Right lung (tissue), 5 donors: ENCODE results near the gene CCDC71. TPM values are rescaled to one million over a fixed set of nuclear protein-coding genes. Genes with fewer than 3 reads are reported as not detected.

Experiments used
- DNase-seq, 2 donors: peaks; one replicate each; pipeline ENCODE4 v3.0.0-alpha.2; 2013
- polyA plus RNA-seq, 5 donors: library from polyadenylated mRNA; unstranded; fragments of 120-200 nt; gene quantifications; one replicate each; pipeline versions ENCODE4 v1.2.1 to v1.2.3, GENCODE V29; 2013; ENCODE audit warnings: inconsistent platforms in 1 of 5, low replicate concordance in 1 of 5; ENCODE audit not compliant: insufficient read length in 5 of 5, insufficient read depth in 1 of 5

The CCDC71 gene
- polyA plus RNA-seq, 5 donors: 18.0 to 25.2 (median 20.1) TPM

- peak; percentile 83 to 86 for DNase-seq
Observed at GRCh38 chr3:49133226-49133951, 32.7 kb downstream of the CCDC71 start.

- peak; percentile 72 to 77 for DNase-seq
Observed at GRCh38 chr3:49132437-49133225, 33.5 kb downstream of the CCDC71 start, which contains the start of gene LAMB2. TSS of gene LAMB2 (minus strand) at chr3:49133050. CDS start at chr3:49132867, 183 bp downstream.

GRCh38 chr3:49132073-49132436 lies 34.1 kb downstream of the CCDC71 start:
- DNase-seq: no peak

GRCh38 chr3:49131576-49131975 lies 34.6 kb downstream of the CCDC71 start:
- no peak for DNase-seq

- no peak for DNase-seq
Observed at GRCh38 chr3:49131040-49131439, 35.1 kb downstream of the CCDC71 start.

GRCh38 chr3:49124991-49125670 lies 41.0 kb downstream of the CCDC71 start:
- DNase-seq: no peak

- no peak for DNase-seq
Observed at GRCh38 chr3:49124203-49124602, 41.9 kb downstream of the CCDC71 start.

- DNase-seq: no peak
Observed at GRCh38 chr3:49123687-49124086, 42.4 kb downstream of the CCDC71 start.

- DNase-seq: no peak
Observed at GRCh38 chr3:49122886-49123545, 43.1 kb downstream of the CCDC71 start.

- DNase-seq: no peak
Observed at GRCh38 chr3:49122451-49122850, 43.7 kb downstream of the CCDC71 start.

GRCh38 chr3:49122022-49122421 lies 44.1 kb downstream of the CCDC71 start:
- no peak for DNase-seq

- DNase-seq: no peak
Observed at GRCh38 chr3:49121132-49121736, 44.9 kb downstream of the CCDC71 start.

GRCh38 chr3:49120438-49121131 lies 45.5 kb downstream of the CCDC71 start, which contains the start of gene USP19:
TSS of gene USP19 (minus strand) at chr3:49120823. CDS start at chr3:49119145, 1,678 bp downstream.
- peak; percentile 92 to 93 for DNase-seq

- no peak for DNase-seq
Observed at GRCh38 chr3:49120096-49120437, 46.1 kb downstream of the CCDC71 start.

GRCh38 chr3:49119439-49119838 lies 46.7 kb downstream of the CCDC71 start:
- DNase-seq: no peak

- no peak for DNase-seq
Observed at GRCh38 chr3:49119036-49119435, 47.1 kb downstream of the CCDC71 start.
